HG02588 (cell line): Measurements from ENCODE around the gene PANK2.
A peak's percentile ranks its signal among the peaks of the same experiment; 100 is the strongest.
"Not testable (repeated sequence)": the region's sequence is repeated elsewhere in the genome, so short reads cannot be mapped to it uniquely, and the experiment has no call there.

Experiments
- ATAC-seq: cut with Tn5 transposase; IDR thresholded peaks from one replicate; pipeline ENCODE4 v1.9.1; 2021; ENCODE audit warnings: mild to moderate bottlenecking, moderate library complexity; ENCODE audit not compliant: unreplicated experiment

The PANK2 gene

DNA sequence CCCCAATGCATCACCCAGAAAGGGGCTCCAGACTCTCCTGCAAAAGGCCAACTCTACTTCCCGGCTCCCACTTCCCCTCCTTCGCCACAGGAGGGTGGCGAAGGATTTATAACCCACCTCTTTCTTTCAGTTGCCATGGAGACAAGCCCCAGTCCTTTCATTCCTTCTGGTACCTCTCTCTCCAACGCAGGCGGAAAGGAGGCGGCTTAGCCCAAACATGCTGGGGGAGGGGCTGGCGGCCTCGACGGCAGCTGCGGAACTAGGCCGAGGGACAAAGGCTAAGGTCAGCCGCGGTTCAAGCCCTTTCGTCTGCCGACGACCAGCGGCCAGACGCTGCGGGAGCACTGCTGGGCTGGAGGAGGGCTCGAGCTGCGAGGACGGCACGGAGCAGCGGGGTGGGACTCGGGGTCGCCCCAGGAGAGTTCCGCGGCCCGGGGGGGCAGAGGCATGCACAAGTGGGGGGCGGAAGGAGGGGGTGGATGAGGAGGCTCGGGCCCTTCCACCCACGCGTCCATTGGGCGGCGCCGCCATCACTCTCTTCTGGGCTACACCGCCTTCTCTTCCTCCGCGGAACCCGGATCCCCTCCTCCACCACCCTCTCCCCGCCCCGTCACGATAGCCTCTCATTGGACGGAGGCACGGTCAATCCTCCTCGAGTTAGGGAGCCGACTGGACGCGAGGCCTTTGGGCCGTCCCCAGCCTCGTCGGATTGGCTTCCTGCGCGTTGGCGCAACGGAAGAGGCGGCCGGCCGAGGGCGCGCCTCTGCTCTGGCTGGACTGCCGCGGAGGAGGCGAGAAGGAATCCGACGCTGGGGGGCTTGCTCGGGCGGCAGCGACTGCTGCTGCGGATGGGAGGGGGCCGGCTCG, at the start of gene PANK2:
TSS of gene PANK2 (plus strand) at position 766 of the 867 bp plus-strand sequence.
- ATAC-seq, result peak; percentile 95

DNA sequence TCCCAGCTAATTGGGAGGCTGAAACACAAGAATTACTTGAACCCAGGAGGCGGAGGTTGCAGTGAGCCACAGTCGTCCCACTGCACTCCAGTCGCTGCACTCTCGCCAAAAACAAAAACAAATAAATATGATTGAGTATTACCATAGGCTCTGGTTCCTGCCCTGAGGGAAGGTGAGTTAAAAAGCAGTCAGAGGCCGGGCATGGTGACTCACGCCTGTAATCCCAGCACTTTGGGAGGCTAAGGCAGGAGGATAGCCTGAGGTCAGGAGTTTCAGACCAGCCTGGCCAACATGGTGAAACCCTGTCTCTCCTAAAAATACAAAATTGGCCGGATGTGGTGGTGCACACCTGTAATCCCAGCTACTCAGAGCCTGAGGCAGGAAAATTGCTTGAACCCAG, 49.0 kb upstream of the PANK2 start:
- not testable (repeated sequence) for ATAC-seq

DNA sequence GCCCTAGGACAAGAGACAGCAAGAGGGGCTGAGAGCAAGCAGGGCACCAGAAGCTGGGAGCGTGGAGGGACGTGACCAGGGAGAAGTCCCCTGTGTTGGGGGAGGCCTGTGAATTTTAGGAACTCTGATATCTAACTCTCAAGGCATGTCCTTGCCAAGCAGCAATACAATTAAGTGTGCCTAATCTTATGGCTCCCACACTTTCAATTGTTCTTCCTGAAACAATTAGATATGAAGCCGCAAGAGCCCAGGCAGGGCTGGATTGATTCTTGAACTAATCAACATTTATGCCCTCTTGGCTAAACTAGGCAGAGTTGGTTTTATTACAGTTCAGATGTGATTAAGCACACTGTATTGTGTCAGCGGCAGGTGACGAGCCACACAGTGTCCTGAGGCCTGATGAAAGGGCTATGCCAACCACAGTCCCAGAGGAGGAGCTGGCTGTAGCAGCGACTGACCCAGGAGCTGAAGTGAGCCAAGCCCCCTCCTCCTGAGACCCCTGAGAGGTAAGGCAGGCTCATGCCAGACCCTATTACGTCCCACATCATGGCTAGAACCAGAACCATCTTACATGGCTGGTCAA, 46.7 kb upstream of the PANK2 start:
- no peak for ATAC-seq

DNA sequence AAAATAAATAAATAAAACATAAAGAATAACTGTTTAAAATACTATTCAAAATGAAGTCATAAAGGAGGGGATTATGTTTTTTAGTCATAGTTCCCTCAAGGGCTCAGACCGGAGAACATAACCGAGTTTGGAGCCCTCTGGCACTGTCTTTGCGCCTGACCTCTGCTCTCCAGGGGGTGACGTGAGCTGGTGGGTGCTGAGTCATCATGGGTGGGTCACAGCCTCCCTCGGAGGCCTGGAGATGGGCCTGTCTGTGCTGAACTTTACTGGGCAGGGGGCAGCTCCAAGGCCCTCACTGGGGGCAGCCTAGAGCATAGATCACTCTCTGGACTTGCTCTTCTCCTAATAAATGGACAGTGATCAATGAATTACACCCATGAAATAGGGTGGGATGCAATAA, 45.7 kb upstream of the PANK2 start:
- ATAC-seq, result no peak

DNA sequence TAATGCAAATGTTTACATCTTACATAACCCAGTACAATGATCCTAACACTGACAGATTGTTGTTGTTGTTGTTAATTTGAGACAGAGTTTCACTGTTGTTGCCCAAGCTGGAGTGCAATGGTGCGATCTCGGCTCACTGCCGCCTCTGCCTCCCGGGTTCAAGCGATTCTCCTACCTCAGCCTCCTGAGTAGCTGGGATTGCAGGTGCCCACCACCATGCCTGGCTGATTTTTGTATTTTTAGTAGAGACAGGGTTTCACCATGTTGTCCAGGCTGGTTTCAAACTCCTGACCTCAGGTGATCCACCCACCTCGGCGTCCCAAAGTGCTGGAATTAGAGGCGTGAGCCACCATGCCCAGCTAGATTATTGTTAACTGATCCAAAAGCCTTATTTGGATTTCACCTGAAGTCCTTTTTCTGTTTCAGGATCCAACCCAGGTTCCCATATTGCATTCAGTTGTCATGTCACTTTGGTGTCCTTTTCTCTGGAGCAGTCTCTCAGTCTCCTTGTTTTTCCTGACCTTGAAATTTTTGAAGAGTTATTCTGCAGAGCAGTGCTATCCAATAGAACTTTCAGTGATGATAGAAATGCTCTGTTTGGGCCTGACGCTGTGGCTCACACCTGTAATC, 45.1 kb upstream of the PANK2 start:
- ATAC-seq, result not testable (repeated sequence)

DNA sequence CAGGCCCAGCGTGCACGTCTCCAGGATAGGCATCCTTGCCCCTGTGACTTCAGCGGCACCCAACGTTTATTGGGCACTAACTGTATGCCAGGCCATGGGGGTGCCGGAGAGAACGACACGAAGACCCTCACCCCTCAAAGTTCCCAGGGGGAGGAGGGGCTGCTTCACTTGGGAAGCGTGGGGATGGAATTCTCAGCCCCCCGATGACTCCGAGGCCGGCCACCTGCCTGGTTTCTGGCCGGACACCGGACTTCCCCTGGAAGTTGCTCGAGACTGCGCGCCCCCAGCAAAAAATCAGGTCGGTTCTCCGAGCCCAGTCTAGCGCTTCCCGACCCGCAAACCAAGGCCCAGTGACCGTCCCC, 42.8 kb upstream of the PANK2 start:
- no peak for ATAC-seq

DNA sequence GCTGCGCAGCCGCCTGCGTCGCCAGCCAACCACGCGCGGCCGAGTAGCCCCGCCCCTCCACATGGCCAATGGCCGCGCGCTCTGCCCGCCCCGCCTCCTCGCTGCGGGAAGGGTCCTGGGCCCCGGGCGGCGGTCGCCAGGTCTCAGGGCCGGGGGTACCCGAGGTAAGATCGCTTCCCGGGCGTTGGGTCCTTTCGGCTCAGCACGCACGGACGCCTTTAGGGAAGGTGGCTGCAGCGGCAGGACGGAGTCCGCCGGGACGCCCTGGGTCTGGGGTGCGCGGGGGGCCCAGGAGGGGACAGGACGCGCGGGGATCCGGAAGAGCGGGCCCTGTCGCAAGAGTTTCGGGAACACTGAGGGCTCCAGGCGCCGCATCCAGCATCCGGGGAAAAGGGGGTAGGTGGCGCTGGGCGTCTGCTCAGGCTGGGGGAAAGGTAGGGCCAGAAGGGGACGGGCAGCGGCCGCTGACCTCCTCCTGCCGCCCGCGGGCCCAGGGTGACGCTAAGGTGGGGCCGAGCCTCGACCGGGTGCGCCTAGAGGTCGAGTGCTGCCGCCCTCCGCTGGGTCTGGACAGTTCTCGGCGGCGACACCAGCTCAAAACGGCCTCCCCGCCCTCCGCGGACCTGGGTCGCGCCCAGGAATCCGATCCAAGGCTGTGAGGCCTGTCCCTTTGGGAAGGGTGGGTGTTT, 42.3 kb upstream of the PANK2 start, which contains the start of gene MAVS:
TSS of gene MAVS (plus strand) at position 95 of the 689 bp plus-strand sequence. CDS start 7,791 bp downstream, outside the sequence.
- ATAC-seq, result peak; percentile 97

DNA sequence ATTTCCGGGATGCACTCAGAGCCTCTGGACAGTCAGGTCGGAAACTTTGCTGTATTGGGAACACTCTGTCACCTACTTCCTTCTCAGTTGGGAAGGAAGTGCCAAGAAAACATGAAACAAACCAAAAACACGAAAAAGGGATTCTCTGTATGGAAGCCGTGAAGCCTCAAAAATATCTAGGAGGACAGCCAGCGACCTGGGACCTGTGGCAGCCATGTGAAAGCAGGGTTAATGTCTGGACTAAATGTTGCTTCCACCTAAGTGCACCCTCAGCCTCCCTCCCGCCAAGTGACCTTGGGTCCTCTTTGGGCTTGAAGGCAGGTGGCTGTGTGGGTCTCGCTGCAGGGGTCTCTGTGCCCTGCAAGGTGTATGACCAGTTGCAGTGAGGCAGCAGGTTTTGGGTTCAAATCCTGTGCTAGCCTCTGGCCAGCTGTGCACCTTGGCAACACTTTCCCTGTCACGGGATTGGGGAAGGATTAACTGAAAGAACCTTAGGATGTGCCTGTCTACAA, 41.7 kb upstream of the PANK2 start:
- ATAC-seq, result no peak

DNA sequence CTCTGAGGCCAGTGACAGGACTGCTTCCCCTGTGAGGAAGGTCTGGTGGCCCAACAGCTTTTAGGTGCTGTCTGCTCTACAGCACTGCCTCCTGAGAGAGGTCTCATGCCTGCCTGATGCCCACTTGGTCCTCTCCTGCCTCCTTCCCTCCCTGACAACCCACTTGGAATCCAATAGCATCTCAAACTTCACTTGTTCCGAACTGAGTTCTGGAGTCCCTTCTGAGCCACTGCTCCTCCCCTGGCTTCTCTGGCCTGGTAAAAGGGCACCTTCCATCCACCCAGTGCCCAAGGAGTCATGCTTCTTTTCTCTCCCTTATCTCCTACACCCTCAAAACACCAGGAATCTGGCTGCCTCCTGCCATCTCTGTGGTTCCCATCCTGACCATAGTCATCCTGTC, 40.6 kb upstream of the PANK2 start:
- ATAC-seq, result no peak

DNA sequence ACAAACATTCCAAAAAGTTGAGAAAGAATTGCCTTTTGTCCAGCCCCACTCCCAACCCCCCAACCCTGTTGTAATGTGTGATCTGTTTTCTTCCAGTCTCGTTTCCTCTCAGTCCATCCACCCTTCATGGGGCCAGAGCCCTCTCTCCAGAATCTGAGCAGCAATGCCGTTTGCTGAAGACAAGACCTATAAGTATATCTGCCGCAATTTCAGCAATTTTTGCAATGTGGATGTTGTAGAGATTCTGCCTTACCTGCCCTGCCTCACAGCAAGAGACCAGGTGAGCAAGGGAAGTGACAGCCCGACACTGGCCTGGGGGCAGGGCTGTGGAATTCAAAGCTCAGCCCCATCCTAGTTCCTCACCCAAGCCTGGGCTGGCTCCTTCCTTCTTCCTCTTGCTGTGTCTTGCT, 34.7 kb upstream of the PANK2 start:
- ATAC-seq, result no peak

DNA sequence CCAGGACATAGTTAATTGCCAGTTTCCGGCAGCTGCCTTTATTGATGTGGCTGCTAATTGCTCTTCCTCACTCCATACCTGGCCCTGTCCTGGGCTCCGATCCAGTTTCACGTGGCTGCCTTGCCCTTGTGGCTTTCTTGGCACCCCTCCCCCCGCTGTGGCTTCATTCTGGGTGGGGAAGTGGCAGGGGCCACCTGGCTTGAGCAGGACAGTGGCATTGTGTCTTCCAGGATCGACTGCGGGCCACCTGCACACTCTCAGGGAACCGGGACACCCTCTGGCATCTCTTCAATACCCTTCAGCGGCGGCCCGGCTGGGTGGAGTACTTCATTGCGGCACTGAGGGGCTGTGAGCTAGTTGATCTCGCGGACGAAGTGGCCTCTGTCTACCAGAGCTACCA, 31.8 kb upstream of the PANK2 start:
- no peak for ATAC-seq

DNA sequence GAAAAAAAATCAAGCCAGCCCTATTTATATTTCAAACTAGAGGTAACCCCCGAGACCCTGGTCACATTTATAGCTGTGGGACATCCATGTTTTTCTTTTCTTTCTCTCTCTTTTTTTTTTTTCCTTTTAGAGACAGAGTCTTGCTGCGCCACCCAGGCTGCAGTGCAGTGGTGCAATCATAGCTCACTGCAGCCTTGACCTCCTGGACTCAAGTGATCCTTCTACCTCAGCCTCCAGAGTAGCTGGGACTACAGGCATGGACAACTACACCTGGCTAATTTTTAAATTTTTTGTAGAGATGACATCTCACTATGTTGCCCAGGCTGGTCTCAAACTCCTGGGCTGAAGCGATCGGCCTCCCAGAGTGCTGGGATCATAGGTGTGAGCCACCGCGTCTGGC, 30.5 kb upstream of the PANK2 start:
- no peak for ATAC-seq

DNA sequence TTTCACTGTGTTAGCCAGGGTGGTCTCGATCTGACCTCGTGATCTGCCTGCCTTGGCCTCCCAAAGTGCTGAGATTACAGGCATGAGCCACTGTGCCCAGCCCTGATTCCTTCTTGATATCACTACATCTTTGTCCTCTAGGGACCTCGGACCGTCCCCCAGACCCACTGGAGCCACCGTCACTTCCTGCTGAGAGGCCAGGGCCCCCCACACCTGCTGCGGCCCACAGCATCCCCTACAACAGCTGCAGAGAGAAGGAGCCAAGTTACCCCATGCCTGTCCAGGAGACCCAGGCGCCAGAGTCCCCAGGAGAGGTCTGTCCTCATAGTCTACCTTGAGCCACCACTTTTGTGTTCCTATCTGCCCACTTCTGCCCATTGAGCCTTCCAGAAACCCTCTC, 28.0 kb upstream of the PANK2 start:
- ATAC-seq, result no peak

DNA sequence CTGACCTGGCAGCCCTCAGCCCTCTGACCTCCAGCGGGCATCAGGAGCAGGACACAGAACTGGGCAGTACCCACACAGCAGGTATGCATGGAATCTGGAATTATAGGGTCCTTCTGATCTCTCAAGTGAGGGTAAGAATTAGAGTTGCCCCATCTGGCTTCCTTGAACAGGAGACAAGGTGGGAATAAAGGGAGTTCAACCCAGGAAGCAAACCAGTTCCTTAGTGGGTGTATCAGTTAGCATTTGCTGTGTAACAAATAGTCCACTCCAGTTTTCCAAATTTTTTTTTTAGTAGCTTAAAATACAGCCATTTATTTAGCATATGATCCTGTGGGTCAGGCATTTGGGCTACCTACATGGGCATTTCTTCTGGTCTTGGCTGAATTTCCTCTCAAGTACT, 26.9 kb upstream of the PANK2 start:
- ATAC-seq, result no peak

DNA sequence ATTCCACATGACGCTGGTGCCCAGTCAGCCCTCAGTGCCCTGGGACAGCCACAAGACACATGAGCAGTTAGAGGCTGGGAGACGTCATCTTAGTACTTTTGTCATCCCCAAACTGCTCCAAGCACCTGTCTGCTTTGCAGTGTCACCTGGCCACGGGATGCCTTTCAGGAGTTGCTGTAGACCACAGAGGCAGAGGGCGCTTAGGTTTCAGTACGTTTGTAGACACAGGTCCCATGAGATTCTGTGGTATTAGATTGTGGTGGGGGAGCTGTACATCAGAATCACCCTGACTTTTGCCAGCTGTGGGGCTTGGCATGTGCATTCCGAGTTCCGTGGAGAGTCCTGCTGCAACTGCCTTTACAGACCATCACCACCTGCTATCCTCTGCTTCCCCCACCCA, 25.9 kb upstream of the PANK2 start:
- no peak for ATAC-seq

DNA sequence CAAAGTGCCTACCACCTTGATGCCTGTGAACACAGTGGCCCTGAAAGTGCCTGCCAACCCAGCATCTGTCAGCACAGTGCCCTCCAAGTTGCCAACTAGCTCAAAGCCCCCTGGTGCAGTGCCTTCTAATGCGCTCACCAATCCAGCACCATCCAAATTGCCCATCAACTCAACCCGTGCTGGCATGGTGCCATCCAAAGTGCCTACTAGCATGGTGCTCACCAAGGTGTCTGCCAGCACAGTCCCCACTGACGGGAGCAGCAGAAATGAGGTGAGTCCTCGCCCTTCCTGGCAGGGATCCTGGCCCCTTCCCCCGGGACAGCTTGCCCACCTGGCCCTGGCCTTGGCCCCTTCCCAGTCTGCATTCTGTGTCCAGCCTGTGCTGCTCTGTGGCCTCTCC, 24.7 kb upstream of the PANK2 start:
- ATAC-seq, result no peak

DNA sequence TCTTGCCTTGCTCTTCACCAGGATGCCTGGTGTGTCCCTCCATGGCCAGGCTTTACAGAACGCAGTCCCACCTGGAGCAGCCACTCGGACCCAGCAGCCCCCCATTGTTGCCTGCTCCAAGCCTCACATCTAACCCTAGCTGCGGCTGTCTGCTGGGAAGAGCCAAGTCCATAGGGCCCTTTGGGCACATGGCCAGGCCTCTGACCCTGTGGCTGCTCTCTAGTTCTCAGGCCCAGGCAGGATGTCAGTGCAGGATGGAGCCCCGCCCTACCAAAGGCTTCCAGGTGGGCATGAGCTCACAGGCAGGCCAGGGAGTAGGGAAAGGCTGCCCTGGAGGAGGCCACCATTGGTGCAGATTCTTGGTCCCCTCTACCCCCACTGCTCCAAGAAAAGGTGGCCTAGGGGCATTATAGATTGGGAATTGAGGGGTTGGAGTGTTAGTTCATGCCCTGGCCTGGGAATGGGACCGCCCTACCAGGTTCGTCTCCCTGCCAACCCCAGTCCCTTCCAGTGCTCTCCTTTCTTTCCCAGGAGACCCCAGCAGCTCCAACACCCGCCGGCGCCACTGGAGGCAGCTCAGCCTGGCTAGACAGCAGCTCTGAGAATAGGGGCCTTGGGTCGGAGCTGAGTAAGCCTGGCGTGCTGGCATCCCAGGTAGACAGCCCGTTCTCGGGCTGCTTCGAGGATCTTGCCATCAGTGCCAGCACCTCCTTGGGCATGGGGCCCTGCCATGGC, 23.9 kb upstream of the PANK2 start:
- no peak for ATAC-seq

DNA sequence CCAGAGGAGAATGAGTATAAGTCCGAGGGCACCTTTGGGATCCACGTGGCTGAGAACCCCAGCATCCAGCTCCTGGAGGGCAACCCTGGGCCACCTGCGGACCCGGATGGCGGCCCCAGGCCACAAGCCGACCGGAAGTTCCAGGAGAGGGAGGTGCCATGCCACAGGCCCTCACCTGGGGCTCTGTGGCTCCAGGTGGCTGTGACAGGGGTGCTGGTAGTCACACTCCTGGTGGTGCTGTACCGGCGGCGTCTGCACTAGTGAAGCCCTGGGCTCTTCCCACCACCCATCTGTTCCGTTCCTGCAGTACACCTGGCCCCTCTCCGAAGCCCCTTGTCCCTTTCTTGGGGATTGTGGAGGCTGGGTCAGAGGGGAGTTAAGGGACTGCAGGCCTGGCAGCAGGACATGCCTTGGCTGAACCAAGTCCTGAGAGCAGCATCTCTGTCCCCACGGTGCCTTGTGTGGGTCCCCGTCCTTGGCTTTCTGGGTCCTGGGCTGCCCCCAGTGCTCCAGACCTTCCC, 23.2 kb upstream of the PANK2 start:
- no peak for ATAC-seq

DNA sequence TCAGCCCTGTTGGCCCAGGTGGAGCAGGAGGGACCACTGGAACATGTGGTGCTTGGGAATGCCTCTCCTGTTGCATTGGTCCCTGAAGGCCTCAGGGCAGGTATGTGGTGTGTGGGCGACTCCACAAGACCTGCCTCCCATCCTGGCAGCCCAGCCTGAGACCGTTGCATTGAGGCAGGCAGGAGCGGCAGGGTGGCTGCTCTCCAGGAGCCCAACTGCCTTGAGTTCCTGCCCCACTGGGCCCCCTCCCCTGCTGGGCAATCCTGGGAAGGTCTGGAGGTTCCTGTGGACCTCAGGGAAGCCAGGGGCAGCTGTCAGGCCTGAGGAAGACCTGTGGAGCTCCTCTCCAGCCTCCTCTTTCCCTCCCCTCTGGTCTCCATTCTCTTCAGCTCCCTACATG, 22.7 kb upstream of the PANK2 start:
- no peak for ATAC-seq

DNA sequence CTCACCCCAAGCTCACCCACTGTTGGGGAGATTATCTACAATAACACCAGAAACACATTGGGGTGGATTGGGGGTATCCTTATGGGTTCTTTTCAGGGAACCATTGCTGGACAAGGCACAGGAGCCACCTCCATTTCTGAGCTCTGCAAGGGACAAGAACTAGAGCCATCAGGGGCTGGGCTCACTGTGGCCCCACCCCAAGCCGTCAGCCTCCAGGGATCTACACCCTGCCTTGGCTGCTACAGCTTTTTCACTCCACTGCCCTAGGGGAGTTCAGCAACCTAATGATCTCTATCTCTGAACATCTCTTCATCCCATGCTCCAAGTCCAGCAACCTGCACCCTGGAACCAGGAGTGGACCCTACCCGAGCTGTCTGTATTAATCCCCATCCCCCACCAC, 21.4 kb upstream of the PANK2 start:
- ATAC-seq, result no peak
